Pancreas (tissue), 10 donors: ENCODE data around the gene TSC22D4. TPM values are rescaled to one million over a fixed set of nuclear protein-coding genes. Genes with fewer than 3 reads are reported as not detected.
"Not testable (repeated sequence)": the region's sequence is repeated elsewhere in the genome, so short reads cannot be mapped to it uniquely, and the experiment has no call there.

Experiments
- ATAC-seq, 4 donors: fragments of 200-7000 bp; cut with Tn5 transposase; one replicate each; pipeline versions ENCODE4 v1.8.0 to v1.9.1; 2020; ENCODE audit warnings: mild to moderate bottlenecking in 4 of 4, moderate library complexity in 4 of 4
- DNase-seq, 6 donors: peaks; one replicate each; pipeline ENCODE4 v3.0.0-alpha.2; 2020
- FAIRE-seq: peaks from 2 replicates; lab custom pipeline; 2012; peaks lifted over from hg19 to GRCh38; lab: Jason Lieb, UNC
- H3K27ac ChIP-seq, 4 donors: fragments of 200-600 bp; sonication (generic); 1 replicate in 3 of 4; 2 replicates in 1 of 4; pipeline versions ENCODE4 v1.5.0 to v1.8.0; 2020
- H3K27me3 ChIP-seq, 4 donors: fragments of 200-600 bp; one replicate each; pipeline ENCODE4 v1.8.0; 2021
- H3K36me3 ChIP-seq, 3 donors: fragments of 200-600 bp; sonication (generic) in 1 of 3; one replicate each; pipeline versions ENCODE4 v1.5.0 to v1.8.0; 2020 to 2021
- H3K4me1 ChIP-seq, 3 donors: fragments of 200-600 bp; one replicate each; pipeline ENCODE4 v1.8.0; 2021
- H3K4me3 ChIP-seq, 4 donors: fragments of 200-600 bp; sonication (generic) in 2 of 4; one replicate each; pipeline versions ENCODE4 v1.5.0 to v1.8.0; 2020 to 2021
- H3K9me3 ChIP-seq, 4 donors: fragments of 200-600 bp; one replicate each; pipeline ENCODE4 v1.8.0; 2021
- CTCF ChIP-seq, 4 donors: fragments of 200-600 bp; sonication (generic) in 3 of 4; IDR thresholded peaks; one replicate each; pipeline versions ENCODE4 v1.5.0 to v1.8.0; 2021; ENCODE audit warnings: antibody characterized with exemption in 4 of 4
- WGBS, 2 donors: extraction: QIAGEN DNeasy Blood & Tissue Kit; methylation state at CpG; one replicate each; pipeline ENCODE4 v1.1.7; 2013; 5-methylcytosine and 5-hydroxymethylcytosine counted together
- intact Hi-C, 3 donors: fragments of 100-400 bp; cut with DNase I; formaldehyde crosslinking; loops; one replicate each; pipeline versions ENCODE4 v1.11.1 to v1.14.2; 2022
- polyA plus RNA-seq, 2 donors: library from polyadenylated mRNA; stranded (reverse); fragments of 200-250 nt; gene quantifications; one replicate each; pipeline ENCODE4 v1.2.3, GENCODE V29; 2013
- total RNA-seq, 6 donors: library from RNA; stranded (reverse); fragmentation: NEBNext Ultra II Directional in 4 of 6; extraction: Animal tissue kit (Norgen Biotek cat#: 25700) in 4 of 6; gene quantifications; one replicate each; pipeline versions ENCODE4 v1.2.1 to v1.2.4, GENCODE V29; 2021 to 2023
- donor health status: healthy with polysubstance abuse.
- donor health status: DM: no; HTN: no; CAD: no; lungs with moderate emphysema.
- donor health status: DM: no; HTN: no; CAD: no.
- donor health status: control.
- donor health status: control.
- donor health status: Bipolar disorder and iron deficiency.
- donor health status: DM: yes; HTN: yes; CAD: no.
- donor health status: DM: no; HTN: no; CAD: no.
- donor health status: DM: no; HTN: no; CAD: no.
- donor health status: DM: yes; HTN: yes; CAD: no.

TSC22D4 gene
- total and polyA plus RNA-seq, 8 donors, result 17.4 to 44.6 (median 20.8) TPM

DNA sequence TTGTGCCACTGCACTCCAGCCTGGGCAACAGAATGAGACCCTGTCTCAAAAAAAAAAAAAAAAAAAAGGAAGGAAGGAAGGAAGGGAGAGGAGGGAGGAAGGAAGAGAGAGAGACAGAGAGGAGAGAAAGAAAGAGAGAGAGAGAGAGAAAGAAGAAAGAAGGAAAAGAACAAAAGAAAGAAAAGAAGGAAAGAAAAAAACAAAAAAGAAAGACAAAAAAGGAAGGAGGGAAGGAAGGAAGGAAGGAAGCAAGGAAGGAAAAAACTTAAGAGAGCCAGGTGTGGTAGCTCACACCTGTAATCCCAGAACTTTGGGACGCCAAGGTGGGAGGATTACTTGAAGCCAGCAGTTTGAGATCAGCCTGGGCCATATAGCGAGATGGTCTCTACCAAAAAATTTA, 14.2 kb downstream of the TSC22D4 start:
- Histone ChIP-seq H3K27ac (no peak overlapping the region), H3K27me3 (no peaks in the 10 kb centered on the region), H3K9me3 (no peaks in the 10 kb centered on the region), H3K36me3 (no peaks in the 10 kb centered on the region), H3K4me1 (peaks cover 0 to 5% (median 0%) of the 10 kb centered on the region in 3 donors), H3K4me3 (no peak overlapping the region)
- no peak for TF ChIP-seq CTCF (IDR thresholded peaks at IDR 0.05)
- intact Hi-C loops, result loop anchor here in 2 of 3 donors (5.0 to 10.0 kb wide), 3 partner anchors 98 to 220 kb away; no protein-coding TSS in a partner anchor
- FAIRE-seq, result no peak
- DNase-seq, result no peak
- ATAC-seq, result no peak
- WGBS, 2 donors, result 91 to 98% methylated on average over 2 of the region's 2 CpGs

DNA sequence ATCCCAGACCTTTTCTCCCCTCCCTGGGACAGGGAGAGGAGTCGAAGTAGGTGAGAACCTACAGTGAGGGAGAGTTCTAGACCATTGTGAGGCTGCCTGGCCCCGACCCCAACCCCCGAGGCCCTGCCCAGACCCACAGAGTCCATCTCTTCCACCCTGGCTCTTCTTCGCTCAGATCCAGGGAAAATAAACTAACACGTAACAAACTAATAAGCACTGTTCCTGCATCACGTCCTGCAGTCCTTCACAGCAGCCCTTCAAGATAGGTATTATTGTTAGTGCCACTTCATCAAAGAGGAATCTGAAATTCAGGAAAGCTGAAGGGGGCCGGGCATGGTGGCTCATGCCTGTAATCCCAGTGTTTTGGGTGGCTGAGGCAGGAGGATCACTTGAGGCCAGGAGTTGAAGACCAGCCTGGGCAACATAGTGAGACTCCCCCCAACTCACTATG, 14.8 kb downstream of the TSC22D4 start, which contains the start of gene SPACDR:
TSS of gene SPACDR (minus strand) at position 51 of the 451 bp plus-strand sequence. CDS start 235 bp downstream, outside the sequence.
- intact Hi-C loops, result loop anchor here in 1 of 3 donors (10.0 kb wide), 1 partner anchor 221 kb away; no protein-coding TSS in a partner anchor
- WGBS, 2 donors, result 71 to 80% methylated on average over 7 of the region's 7 CpGs
- TF ChIP-seq CTCF (IDR thresholded peaks at IDR 0.05), result no peak
- H3K4me1 ChIP-seq, result peaks cover 0 to 5% (median 0%) of the 10 kb centered on the region in 3 donors
- DNase-seq (no peak), FAIRE-seq (no peak), ATAC-seq (no peak)
- no peaks in the 10 kb centered on the region for H3K27me3 ChIP-seq
- H3K36me3 ChIP-seq, result no peaks in the 10 kb centered on the region
- no peaks in the 10 kb centered on the region for H3K9me3 ChIP-seq
- H3K4me3 ChIP-seq, result no peak within 1 kb of the TSS
- no peak within 1 kb of the TSS for H3K27ac ChIP-seq

DNA sequence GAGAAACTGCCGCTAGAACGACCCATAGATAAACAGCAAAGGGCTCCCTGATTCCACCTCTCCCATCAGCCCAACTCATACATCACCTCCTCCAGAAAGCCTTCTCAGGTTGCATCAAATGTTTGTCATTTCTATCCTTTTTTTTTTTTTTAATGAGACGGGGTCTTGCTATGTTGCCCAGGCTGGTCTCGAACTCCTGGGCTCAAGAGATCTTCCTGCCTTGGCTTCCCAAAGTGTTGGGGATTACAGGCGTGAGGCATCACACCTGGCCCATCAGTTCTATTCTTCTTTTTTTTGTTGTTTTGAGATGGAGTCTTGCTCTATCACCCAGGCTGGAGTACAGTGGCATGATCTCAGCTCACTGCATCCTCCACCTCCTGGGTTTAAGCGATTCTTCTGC, 22.0 kb downstream of the TSC22D4 start:
- TF ChIP-seq CTCF (IDR thresholded peaks at IDR 0.05), result no peak
- intact Hi-C loops, result no loop called here
- FAIRE-seq, result no peak

GRCh38 chr7:100456562-100456961, 22.5 kb downstream of the TSC22D4 start:
- no peak for FAIRE-seq
- no peaks in the 10 kb centered on the region for H3K36me3 ChIP-seq
- no peak overlapping the region for H3K27ac ChIP-seq
- H3K27me3 ChIP-seq, result no peaks in the 10 kb centered on the region
- H3K9me3 ChIP-seq, result no peaks in the 10 kb centered on the region
- no peaks in the 10 kb centered on the region for H3K4me1 ChIP-seq
- no peak for TF ChIP-seq CTCF (IDR thresholded peaks at IDR 0.05)
- ATAC-seq, result no peak
- DNase-seq, result no peak
- WGBS, 2 donors, result 85 to 87% methylated on average over 14 of the region's 14 CpGs
- H3K4me3 ChIP-seq, result no peak overlapping the region
- intact Hi-C loops, result no loop called here

More for the DNA sequence above, 22.0 kb downstream of the TSC22D4 start:
- WGBS, 2 donors, result 80 to 86% methylated on average over 6 of the region's 6 CpGs
- Histone ChIP-seq H3K27me3 (no peaks in the 10 kb centered on the region), H3K27ac (no peak overlapping the region), H3K36me3 (no peaks in the 10 kb centered on the region), H3K9me3 (no peaks in the 10 kb centered on the region), H3K4me3 (no peak overlapping the region), H3K4me1 (no peaks in the 10 kb centered on the region)
- no peak for DNase-seq
- ATAC-seq, result no peak

GRCh38 chr7:100455206-100455605, 23.8 kb downstream of the TSC22D4 start:
- 76 to 80% methylated on average over 3 of the region's 3 CpGs for WGBS, 2 donors
- H3K27ac ChIP-seq, result no peak overlapping the region
- no peaks in the 10 kb centered on the region for H3K9me3 ChIP-seq
- FAIRE-seq (no peak), ATAC-seq (no peak), DNase-seq (no peak)
- H3K36me3 ChIP-seq, result no peaks in the 10 kb centered on the region
- no peak overlapping the region for H3K4me3 ChIP-seq
- no peak for TF ChIP-seq CTCF (IDR thresholded peaks at IDR 0.05)
- H3K4me1 ChIP-seq, result no peaks in the 10 kb centered on the region
- H3K27me3 ChIP-seq, result no peaks in the 10 kb centered on the region
- intact Hi-C loops, result no loop called here

GRCh38 chr7:100453854-100454253, 25.2 kb downstream of the TSC22D4 start:
- FAIRE-seq, intact Hi-C loops: not testable (repeated sequence)
- 87 to 92% methylated on average over 8 of the region's 8 CpGs for WGBS, 2 donors

More at GRCh38 chr7:100453854-100454253, 25.2 kb downstream of the TSC22D4 start:
- not testable (repeated sequence) for H3K36me3 ChIP-seq, DNase-seq, ATAC-seq, H3K27me3 ChIP-seq, H3K27ac ChIP-seq, H3K4me3 ChIP-seq, H3K4me1 ChIP-seq, H3K9me3 ChIP-seq
